HG02798 (cell line): ENCODE data around the gene MAP2K6.
A peak's percentile ranks its signal among the peaks of the same experiment; 100 is the strongest.

Experiments used
- ATAC-seq: cut with Tn5 transposase; IDR thresholded peaks from one replicate; pipeline ENCODE4 v1.9.1; 2021; ENCODE audit warnings: mild to moderate bottlenecking; ENCODE audit not compliant: unreplicated experiment, poor library complexity

Gene MAP2K6

DNA sequence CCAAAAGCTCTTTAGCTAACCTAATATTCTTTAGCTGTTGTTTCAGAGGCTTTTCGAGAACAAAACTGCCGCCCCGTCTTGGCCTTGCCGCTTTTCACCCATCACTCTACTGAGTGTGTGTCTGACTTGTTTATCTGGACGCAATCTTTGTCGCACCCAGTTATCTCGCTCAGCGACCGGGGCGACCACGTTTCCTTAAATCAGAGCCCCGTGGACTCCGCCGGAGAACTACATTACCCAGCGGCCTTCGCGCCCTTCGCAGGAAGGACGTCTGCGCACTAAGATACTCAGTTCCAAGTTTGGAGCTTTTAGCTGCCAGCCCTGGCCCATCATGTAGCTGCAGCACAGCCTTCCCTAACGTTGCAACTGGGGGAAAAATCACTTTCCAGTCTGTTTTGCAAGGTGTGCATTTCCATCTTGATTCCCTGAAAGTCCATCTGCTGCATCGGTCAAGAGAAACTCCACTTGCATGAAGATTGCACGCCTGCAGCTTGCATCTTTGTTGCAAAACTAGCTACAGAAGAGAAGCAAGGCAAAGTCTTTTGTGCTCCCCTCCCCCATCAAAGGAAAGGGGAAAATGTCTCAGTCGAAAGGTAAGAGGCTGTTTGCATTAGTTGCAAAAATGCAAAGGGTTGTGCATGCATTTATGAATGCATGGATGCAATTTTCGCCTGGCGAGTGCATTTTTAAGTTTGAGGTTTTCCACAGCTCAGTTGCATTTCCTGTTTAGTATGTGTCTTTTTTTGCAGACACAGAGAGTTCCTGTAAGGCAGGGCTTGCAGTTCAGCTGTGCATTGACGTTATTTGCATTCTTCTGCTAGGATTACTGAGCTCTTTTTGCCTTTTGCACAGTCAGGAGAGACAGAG is at the start of gene MAP2K6:
Gene MAP2K6 (plus strand): TSS at position 290 of the 867 bp plus-strand sequence. CDS start 288 bp downstream, at position 578.
- peak; percentile 97 for ATAC-seq

- peak; percentile 74 for ATAC-seq
Observed at GRCh38 chr17:69367298-69367697, 47.2 kb upstream of the MAP2K6 start.

- no peak for ATAC-seq
Observed at GRCh38 chr17:69373069-69373468, 41.4 kb upstream of the MAP2K6 start.

DNA sequence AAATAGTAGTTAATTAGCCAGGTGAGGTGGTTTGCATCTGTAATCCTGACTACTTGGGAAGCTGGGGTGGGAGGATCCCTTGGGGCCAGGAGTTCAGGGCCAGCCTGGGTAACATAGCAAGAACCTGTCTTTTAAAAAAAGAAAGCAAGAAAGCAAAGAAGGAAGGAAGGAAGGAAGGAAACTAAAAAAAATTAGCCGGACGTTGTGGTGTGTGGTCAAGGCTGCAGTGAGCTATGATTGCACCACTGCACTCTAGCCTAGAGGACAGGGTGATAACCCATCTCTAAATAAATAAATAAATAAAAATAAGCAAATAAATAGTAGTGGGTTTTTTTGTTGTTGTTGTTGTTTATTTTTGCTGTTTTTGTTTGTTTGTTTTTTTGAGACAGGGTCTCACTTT is 39.3 kb upstream of the MAP2K6 start:
- ATAC-seq, result no peak

GRCh38 chr17:69388822-69389442 is 25.6 kb upstream of the MAP2K6 start:
- ATAC-seq, result no peak

DNA sequence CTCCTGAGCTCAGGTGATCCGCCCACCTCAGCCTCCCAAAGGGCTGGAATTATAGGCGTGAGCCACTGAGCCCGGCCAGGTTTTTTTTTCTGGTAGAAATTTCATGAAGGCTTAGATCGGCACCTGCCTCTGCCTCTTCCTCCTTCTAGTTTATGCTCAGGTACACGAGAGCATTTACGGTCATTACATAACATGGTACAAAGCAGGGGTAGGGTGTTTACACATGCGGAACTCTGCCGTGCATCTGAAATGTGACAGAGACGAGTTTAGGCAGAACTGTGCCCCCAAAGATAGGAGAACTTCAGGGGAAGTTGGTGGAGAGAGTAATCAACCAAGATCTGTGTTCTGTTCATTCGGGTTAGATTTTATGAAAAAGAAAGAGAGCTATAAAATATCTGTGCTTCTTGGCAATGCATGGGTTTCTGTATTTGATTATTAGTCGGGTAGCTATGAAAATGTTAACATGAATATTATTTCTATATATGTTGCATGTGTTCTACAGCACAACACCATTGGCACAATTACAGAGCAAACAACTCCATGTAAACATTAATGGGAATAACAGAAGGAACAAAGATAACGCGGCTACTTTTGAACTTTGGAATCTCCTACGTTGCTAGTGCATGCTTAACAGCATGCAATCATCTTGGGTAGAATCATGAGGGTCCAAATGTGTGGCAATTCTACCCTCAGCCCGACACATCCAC is 23.5 kb upstream of the MAP2K6 start:
- no peak for ATAC-seq

GRCh38 chr17:69401251-69401650 is 13.2 kb upstream of the MAP2K6 start:
- ATAC-seq, result no peak

DNA sequence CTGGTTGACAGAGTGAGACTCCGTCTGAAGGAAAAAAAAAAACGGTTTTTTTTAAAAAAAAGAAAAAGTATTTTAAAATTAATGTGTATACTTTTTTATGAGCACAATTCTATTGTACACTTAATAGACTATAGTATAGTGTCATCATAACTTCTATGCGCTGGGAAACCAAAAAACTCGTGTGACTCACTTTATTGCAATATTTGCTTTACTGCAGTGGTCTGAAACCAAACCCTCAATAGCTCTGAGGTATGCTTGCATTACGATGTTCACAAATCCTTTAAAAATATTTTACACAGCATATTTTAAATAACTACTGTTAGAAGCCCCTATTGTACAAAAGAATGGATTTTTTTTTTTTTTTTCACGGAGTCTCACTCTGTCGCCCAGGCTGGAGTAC is 12.4 kb upstream of the MAP2K6 start:
- ATAC-seq, result no peak

- no peak for ATAC-seq
Observed at GRCh38 chr17:69404399-69404798, 10.1 kb upstream of the MAP2K6 start.

GRCh38 chr17:69405096-69405495 is 9.4 kb upstream of the MAP2K6 start:
- ATAC-seq, result no peak

GRCh38 chr17:69406941-69407340 is 7.6 kb upstream of the MAP2K6 start:
- no peak for ATAC-seq

- ATAC-seq, result no peak
Observed at GRCh38 chr17:69407759-69408158, 6.7 kb upstream of the MAP2K6 start.

- no peak for ATAC-seq
Observed at GRCh38 chr17:69410671-69411070, 3.8 kb upstream of the MAP2K6 start.

DNA sequence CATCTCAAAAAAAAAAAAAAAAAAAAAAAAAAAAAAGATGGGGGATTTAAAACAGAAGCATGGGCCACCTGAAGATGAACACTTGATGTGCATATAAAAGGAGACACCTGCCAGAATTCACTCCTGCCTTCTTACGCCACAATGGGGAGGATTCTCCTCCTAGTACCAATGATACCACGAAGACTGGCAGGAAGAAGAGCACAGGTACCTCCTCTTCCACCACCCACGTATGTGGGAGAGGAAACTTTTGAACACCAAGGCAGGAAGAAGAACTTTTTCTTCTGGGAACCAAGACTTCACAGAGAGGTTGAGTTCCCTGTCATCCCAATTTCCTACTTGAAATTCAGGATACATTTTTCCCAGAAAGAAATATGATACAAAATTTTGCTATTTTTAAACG is 2.7 kb upstream of the MAP2K6 start:
- no peak for ATAC-seq

- ATAC-seq, result no peak
Observed at GRCh38 chr17:69412251-69412671, 2.2 kb upstream of the MAP2K6 start.

- ATAC-seq, result no peak
Observed at GRCh38 chr17:69415431-69415830, 934 bp downstream of the MAP2K6 start.

GRCh38 chr17:69417545-69418483 is 3.3 kb downstream of the MAP2K6 start:
- no peak for ATAC-seq

GRCh38 chr17:69418535-69418934 is 4.0 kb downstream of the MAP2K6 start:
- no peak for ATAC-seq

DNA sequence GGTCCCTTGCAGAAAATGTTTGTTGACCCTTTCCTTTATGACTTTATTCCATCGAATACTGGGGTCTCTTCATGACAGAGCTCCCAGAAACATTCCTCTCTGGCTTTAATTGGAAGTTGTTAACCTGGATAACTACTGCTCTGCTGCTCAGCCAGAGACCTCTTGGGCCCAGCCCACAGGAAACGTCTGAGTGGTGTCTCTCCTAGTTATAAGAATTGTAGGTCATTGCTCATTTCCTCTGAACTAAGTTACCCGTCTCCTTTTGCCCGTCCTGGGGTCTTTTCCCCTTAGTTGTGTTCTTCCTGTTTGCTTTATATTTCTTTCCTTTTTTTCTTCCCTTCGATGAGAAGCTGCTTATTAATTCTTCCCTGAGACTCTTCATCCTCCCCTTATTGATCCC is 9.0 kb downstream of the MAP2K6 start:
- ATAC-seq, result no peak
